HL-60 (cell line): ENCODE data around the gene TEX12.

ENCODE experiments used
- DNase-seq, 2 experiments: peaks; one replicate each; pipeline ENCODE4 v3.0.0-alpha.2; 2010 to 2020; ENCODE audit warnings: low read depth in 1 of 2, low spot score in 1 of 2
- H3K27ac ChIP-seq: fragments of 250-450 bp; sonication (Bioruptor Pico); replicated peaks from 2 replicates; pipeline ENCODE4 v1.5.1; 2020; ENCODE audit warnings: mild to moderate bottlenecking, moderate library complexity
- H3K27me3 ChIP-seq: fragments of 250-450 bp; sonication (Bioruptor Pico); 2 replicates; pipeline ENCODE4 v1.5.1; 2021; ENCODE audit warnings: mild to moderate bottlenecking, moderate library complexity; ENCODE audit not compliant: insufficient read depth, poor library complexity, severe bottlenecking
- H3K4me3 ChIP-seq: replicated peaks from 2 replicates; pipeline ENCODE4 v1.5.1; 2011; ENCODE audit warnings: mild to moderate bottlenecking, control low read depth, low read length; ENCODE audit not compliant: insufficient read depth
- GABPA ChIP-seq: IDR thresholded peaks from 2 replicates; pipeline ENCODE4 v1.6.1; 2012; ENCODE audit warnings: low read depth
- POLR2AphosphoS5 ChIP-seq: IDR thresholded peaks from 2 replicates; pipeline ENCODE4 v1.6.1; 2012; ENCODE audit warnings: low read depth
- SPI1 ChIP-seq: IDR thresholded peaks from 2 replicates; pipeline ENCODE4 v1.6.1; 2012; ENCODE audit warnings: low read depth, mild to moderate bottlenecking, borderline replicate concordance
- TF ChIP-seq, protein P1 (sequence below): IDR thresholded peaks from 2 replicates; pipeline ENCODE4 v1.6.1; 2012; ENCODE audit warnings: low read depth; ENCODE audit not compliant: insufficient replicate concordance
- TF ChIP-seq, protein P2 (sequence below): IDR thresholded peaks from one replicate; pipeline ENCODE4 v1.5.1; 2011; ENCODE audit warnings: low read length, control low read depth, inconsistent platforms; ENCODE audit not compliant: insufficient read depth

TEX12 gene

DNA sequence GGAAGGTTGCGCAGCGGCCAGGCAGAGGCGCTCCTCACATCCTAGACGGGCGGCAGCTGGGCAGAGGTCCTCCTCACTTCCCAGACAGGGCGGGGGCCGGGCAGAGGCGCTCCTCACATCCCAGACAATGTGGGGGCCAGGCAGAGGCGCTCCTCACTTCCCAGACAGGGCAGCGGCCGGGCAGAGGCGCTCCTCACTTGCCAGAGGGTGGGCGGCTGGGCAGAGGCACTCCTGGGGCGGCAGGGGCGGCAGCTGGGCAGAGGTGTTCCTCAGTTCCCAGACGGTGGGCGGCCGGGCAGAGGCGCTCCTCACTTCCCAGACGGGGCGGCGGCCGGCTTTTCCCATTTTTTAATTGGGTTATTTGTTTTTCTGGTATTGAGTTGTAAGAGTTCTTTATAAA lies 38.9 kb downstream of the TEX12 start:
- TF ChIP-seq, protein P1, sequence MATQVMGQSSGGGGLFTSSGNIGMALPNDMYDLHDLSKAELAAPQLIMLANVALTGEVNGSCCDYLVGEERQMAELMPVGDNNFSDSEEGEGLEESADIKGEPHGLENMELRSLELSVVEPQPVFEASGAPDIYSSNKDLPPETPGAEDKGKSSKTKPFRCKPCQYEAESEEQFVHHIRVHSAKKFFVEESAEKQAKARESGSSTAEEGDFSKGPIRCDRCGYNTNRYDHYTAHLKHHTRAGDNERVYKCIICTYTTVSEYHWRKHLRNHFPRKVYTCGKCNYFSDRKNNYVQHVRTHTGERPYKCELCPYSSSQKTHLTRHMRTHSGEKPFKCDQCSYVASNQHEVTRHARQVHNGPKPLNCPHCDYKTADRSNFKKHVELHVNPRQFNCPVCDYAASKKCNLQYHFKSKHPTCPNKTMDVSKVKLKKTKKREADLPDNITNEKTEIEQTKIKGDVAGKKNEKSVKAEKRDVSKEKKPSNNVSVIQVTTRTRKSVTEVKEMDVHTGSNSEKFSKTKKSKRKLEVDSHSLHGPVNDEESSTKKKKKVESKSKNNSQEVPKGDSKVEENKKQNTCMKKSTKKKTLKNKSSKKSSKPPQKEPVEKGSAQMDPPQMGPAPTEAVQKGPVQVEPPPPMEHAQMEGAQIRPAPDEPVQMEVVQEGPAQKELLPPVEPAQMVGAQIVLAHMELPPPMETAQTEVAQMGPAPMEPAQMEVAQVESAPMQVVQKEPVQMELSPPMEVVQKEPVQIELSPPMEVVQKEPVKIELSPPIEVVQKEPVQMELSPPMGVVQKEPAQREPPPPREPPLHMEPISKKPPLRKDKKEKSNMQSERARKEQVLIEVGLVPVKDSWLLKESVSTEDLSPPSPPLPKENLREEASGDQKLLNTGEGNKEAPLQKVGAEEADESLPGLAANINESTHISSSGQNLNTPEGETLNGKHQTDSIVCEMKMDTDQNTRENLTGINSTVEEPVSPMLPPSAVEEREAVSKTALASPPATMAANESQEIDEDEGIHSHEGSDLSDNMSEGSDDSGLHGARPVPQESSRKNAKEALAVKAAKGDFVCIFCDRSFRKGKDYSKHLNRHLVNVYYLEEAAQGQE = no peak
- TF ChIP-seq, protein P2, sequence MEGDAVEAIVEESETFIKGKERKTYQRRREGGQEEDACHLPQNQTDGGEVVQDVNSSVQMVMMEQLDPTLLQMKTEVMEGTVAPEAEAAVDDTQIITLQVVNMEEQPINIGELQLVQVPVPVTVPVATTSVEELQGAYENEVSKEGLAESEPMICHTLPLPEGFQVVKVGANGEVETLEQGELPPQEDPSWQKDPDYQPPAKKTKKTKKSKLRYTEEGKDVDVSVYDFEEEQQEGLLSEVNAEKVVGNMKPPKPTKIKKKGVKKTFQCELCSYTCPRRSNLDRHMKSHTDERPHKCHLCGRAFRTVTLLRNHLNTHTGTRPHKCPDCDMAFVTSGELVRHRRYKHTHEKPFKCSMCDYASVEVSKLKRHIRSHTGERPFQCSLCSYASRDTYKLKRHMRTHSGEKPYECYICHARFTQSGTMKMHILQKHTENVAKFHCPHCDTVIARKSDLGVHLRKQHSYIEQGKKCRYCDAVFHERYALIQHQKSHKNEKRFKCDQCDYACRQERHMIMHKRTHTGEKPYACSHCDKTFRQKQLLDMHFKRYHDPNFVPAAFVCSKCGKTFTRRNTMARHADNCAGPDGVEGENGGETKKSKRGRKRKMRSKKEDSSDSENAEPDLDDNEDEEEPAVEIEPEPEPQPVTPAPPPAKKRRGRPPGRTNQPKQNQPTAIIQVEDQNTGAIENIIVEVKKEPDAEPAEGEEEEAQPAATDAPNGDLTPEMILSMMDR = no peak
- TF ChIP-seq GABPA = no peak
- no peak for TF ChIP-seq POLR2AphosphoS5
- no peak for TF ChIP-seq SPI1
- H3K4me3 ChIP-seq = no peak overlapping the region
- no peaks in the 10 kb centered on the region for H3K27me3 ChIP-seq
- no peak overlapping the region for H3K27ac ChIP-seq
- no peak for DNase-seq

DNA sequence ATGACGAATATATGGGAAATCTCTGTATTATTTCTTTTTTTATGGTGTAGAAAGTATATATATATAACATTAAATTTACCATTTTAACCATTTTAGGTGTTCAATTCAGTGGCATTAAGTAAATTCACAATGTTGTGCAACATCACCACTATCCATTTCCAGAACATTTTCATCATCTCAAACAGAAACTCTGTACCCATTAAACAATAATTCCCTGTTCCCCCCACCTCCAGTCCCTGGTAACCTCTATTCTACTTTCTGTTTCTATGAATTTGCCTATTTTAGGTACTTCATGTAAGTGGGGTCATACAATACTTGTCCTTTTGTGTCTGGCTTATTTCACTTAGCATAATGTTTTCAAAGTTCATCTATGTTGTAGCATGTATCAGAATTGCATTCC lies 43.7 kb downstream of the TEX12 start:
- Histone ChIP-seq H3K4me3 (no peak overlapping the region), H3K27me3 (no peaks in the 10 kb centered on the region), H3K27ac (no peak overlapping the region)
- no peak for DNase-seq
- TF ChIP-seq SPI1 (no peak), POLR2AphosphoS5 (no peak), GABPA (no peak)
- TF ChIP-seq, protein P2 = no peak
- TF ChIP-seq, protein P1 = no peak

DNA sequence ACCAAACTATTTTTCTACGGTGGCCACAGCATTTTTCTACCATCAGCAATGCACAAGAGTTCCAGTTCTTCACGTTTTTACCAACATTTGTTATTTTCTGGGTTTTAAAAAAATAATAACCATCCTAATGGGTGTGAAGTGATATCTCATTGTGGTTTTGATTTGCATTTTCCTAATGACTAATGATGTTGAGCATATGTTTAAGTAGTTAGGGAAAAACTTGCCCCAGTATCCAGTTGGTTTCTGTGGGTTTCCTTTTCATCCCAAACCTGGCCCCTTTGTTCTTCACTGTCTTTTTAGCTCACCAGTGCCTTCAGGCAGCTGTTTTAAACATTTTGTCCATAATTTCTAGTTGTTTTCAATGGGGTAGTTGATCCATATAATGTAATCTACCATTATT lies 44.4 kb downstream of the TEX12 start:
- DNase-seq = peak in 1 of 2 experiments; percentile 21
- no peak overlapping the region for H3K4me3 ChIP-seq
- no peaks in the 10 kb centered on the region for H3K27me3 ChIP-seq
- no peak overlapping the region for H3K27ac ChIP-seq
- TF ChIP-seq SPI1 (no peak), POLR2AphosphoS5 (no peak), GABPA (no peak)
- TF ChIP-seq, protein P1 = no peak

DNA sequence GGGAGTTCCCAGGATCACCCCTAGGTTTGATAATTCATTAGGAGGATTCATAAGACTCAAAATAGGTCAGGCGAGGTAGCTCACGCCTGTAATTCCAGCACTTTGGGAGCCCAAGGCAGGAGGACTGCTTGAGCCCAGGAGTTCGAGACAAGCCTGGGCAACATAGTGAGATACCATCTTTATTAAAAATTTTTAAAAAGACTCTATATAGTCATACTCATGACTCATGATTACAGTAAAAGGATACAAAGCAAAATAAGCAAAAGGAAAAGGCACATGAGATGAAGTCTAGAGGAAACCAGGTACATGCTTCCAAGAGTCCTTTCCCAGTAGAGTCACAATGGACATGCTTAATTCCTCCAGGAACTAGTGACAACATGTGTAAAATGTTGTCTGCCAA lies 45.1 kb downstream of the TEX12 start:
- TF ChIP-seq GABPA (no peak), POLR2AphosphoS5 (no peak), SPI1 (no peak)
- TF ChIP-seq, protein P1 = no peak
- TF ChIP-seq, protein P2 = no peak
- H3K27me3 ChIP-seq = no peaks in the 10 kb centered on the region
- H3K27ac ChIP-seq = peak overlapping the region; percentile 8; the same call in 1 of the 2 replicates
- no peak for DNase-seq
- no peak overlapping the region for H3K4me3 ChIP-seq
